ENCODE results near the gene SSBP4. TPM values are rescaled to one million over a fixed set of nuclear protein-coding genes. Genes with fewer than 3 reads are reported as not detected.

SSBP4 gene
- total and polyA plus RNA-seq, 12 donors = 17.6 to 51.6 (median 30.1) TPM

DNA sequence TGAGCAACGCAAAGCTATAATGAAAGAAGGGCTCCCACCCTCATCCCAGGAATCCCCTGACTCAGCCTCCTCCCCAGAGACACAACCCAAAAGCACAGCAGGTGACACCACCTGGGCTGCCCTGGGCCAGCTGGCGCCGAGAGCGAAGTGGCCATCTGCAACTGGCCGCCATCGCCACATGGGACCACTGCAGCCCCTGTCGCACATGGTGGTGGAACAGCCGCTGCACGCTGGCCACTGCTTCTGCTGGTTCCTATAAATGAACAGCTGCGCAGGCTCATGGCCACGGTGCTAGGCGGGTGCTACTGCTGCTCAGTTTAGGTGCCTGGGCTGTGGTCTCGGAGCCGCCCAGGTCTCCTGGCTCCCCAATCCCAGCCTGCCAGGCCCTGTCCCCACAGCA is 30.4 kb downstream of the SSBP4 start:
- Histone ChIP-seq H3K27ac (no peak overlapping the region), H3K4me3 (no peak overlapping the region), H3K27me3 (no peaks in the 10 kb centered on the region), H3K4me1 (peaks cover 0 to 17% (median 9%) of the 10 kb centered on the region in 9 donors), H3K36me3 (peaks cover 0 to 100% (median 38%) of the 10 kb centered on the region in 9 donors), H3K9me3 (no peaks in the 10 kb centered on the region)
- ATAC-seq (no peak), DNase-seq (peak in 1 of 2 donors; percentile 10)
- intact Hi-C loops (cut with DNase I) = loop anchor here in 3 of 10 donors (10.0 kb wide), 3 partner anchors 115 to 405 kb away; no protein-coding TSS in a partner anchor
- 91 to 98% methylated on average over 14 of the region's 14 CpGs for WGBS, 2 donors
- TF ChIP-seq, protein P1, sequence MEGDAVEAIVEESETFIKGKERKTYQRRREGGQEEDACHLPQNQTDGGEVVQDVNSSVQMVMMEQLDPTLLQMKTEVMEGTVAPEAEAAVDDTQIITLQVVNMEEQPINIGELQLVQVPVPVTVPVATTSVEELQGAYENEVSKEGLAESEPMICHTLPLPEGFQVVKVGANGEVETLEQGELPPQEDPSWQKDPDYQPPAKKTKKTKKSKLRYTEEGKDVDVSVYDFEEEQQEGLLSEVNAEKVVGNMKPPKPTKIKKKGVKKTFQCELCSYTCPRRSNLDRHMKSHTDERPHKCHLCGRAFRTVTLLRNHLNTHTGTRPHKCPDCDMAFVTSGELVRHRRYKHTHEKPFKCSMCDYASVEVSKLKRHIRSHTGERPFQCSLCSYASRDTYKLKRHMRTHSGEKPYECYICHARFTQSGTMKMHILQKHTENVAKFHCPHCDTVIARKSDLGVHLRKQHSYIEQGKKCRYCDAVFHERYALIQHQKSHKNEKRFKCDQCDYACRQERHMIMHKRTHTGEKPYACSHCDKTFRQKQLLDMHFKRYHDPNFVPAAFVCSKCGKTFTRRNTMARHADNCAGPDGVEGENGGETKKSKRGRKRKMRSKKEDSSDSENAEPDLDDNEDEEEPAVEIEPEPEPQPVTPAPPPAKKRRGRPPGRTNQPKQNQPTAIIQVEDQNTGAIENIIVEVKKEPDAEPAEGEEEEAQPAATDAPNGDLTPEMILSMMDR (IDR thresholded peaks at IDR 0.05) = no peak

DNA sequence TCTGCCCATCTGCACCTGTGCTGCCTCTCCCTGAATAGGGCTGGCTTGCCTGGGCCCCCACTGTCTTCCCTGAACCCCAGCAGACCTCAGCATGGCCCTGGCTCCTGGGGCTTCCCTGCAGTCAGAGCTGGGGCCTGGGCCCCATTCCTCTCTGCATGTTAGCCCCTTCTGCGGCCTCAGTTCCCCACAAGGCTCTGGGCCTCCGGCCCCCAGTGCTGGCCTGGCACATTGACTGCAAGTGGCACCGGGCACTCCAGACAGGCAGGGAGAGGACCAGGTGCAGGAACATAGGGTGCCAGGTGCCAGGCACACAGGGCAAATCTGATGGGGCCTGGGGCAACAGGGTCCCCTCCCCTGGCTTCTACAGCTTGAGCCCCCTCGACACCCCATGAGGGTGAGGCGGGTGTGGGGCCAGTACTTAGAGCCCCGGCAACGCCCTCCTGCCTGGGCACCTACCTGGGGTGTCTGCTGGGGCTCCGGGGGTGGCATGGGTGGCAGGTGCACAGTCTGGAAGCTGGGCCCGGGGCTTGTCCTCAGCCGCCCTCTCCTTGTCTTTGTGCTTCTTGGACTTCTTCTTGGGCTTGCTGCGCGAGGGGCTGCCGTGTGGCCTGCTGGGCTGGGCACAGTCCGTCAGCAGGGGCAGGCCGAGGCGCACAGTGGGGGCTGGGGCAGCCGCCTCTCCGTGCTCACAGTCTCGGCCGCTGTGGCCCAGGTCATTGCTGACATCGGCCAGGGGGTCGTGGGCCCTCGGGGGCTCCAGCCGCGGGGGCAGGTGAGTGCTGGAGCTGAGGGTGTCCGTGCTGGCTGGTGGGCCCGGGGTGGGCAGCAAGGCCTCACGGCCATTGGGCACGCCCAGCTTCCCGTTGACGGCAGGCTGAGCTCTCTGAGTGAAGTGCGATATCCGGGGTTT is 31.1 kb downstream of the SSBP4 start:
- TF ChIP-seq, protein P1 (IDR thresholded peaks at IDR 0.05) = no peak
- peaks cover 0 to 98% (median 31%) of the 10 kb centered on the region in 9 donors for H3K36me3 ChIP-seq
- ATAC-seq = peak in 4 of 8 donors; percentile 2 to 25 (median 3)
- no peaks in the 10 kb centered on the region for H3K27me3 ChIP-seq
- H3K4me1 ChIP-seq = peaks cover 0 to 17% (median 9%) of the 10 kb centered on the region in 9 donors
- no peak for DNase-seq
- H3K4me3 ChIP-seq = no peak overlapping the region
- no peaks in the 10 kb centered on the region for H3K9me3 ChIP-seq
- 76 to 78% methylated on average over 31 to 33 of the region's 33 CpGs for WGBS, 2 donors
- intact Hi-C loops (cut with DNase I) = loop anchor here in 6 of 10 donors (5.0 to 10.0 kb wide), 5 partner anchors 112 to 397 kb away; partner anchors contain the start of gene CRTC1 (in 1 of the 6)
- H3K27ac ChIP-seq = no peak overlapping the region

DNA sequence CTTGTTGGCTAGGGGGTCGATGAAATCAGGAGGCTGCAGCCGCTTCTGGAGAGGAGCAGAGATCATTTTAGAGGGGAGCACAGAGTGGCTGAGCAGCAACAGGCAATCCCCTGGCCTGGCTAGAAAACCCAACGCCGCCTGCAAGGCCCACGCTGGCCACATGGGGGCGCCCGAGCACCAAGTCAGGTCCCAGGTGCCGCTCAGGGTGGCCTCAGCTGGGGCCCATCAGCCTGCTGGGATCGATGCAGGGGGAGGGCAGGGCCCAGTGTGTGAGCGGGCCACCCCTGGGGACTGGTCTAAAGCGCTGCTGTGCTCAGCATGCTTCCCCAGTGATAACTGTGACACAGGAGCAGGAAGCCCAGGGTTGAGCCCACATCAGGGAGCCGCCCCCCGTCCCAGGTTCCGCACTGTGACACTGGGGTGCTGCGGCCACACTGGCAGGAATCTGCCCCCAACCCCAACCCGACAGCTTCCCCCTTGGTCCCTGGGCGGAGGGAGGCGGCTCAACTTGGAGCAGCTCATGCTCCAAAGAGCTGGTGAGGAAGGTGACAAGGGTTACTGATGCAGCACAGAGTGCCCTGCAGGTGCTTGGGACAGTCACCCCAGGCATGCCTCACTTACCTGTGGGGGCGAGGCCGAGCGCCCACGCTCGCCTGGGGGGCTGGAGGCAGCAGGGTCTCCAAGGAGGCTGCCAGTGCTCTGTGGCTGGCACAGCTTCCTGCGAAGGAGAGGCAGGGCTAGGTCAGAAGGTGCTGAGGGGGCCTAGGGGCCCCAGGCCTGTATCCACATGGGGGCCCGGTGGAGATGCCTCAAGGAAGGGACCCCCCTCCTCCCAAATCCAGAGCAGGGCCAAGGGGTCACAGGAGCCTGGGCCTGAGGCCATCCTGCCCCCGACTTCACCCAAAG is 32.0 kb downstream of the SSBP4 start:
- intact Hi-C loops (cut with DNase I) = loop anchor here in 6 of 10 donors (5.0 to 10.0 kb wide), 5 partner anchors 111 to 396 kb away; partner anchors contain the start of gene CRTC1 (in 1 of the 6)
- WGBS, 2 donors = 49 to 53% methylated on average over 26 of the region's 26 CpGs
- ATAC-seq = peak; percentile 78 to 91 (median 86)
- TF ChIP-seq, protein P1 (IDR thresholded peaks at IDR 0.05) = peak; percentile 97 to 99 (median 98)
- H3K36me3 ChIP-seq = peaks cover 0 to 98% (median 25%) of the 10 kb centered on the region in 9 donors
- H3K4me1 ChIP-seq = peaks cover 0 to 17% (median 9%) of the 10 kb centered on the region in 9 donors
- H3K27me3 ChIP-seq = no peaks in the 10 kb centered on the region
- DNase-seq = peak; percentile 86 to 91
- no peak overlapping the region for H3K27ac ChIP-seq
- H3K9me3 ChIP-seq = no peaks in the 10 kb centered on the region
- no peak overlapping the region for H3K4me3 ChIP-seq

All from heart right ventricle (tissue), 16 donors.